ENCODE data around the gene VLDLR. TPM values are rescaled to one million over a fixed set of nuclear protein-coding genes. Genes with fewer than 3 reads are reported as not detected.
"Not testable (repeated sequence)": the region's sequence is repeated elsewhere in the genome, so short reads cannot be mapped to it uniquely, and the experiment has no call there.

VLDLR gene
- total RNA-seq, 1 donor from 2014 or later, result 106 TPM

GRCh38 chr9:2700909-2701550, 79.4 kb downstream of the VLDLR start:
- no peaks in the 10 kb centered on the region for H3K36me3 Mint-ChIP-seq (ENCODE audit: low read depth)
- DNase-seq (ENCODE audit: low spot score), result no peak
- no peaks in the 10 kb centered on the region for H3K9me3 Mint-ChIP-seq (ENCODE audit: low read depth)
- no peak for TF ChIP-seq CTCF (IDR thresholded peaks at IDR 0.05)
- no peak overlapping the region for H3K27ac Mint-ChIP-seq (ENCODE audit: unreplicated experiment)
- no peak overlapping the region for H3K4me3 Mint-ChIP-seq (ENCODE audit: unreplicated experiment)
- no peaks in the 10 kb centered on the region for H3K27me3 Mint-ChIP-seq (ENCODE audit: low read depth)
- H3K4me1 Mint-ChIP-seq (ENCODE audit: low read depth), result no peaks in the 10 kb centered on the region

GRCh38 chr9:2704504-2704903, 82.9 kb downstream of the VLDLR start:
- no peak overlapping the region for H3K27ac Mint-ChIP-seq (ENCODE audit: unreplicated experiment)
- H3K4me1 Mint-ChIP-seq (ENCODE audit: low read depth), result no peaks in the 10 kb centered on the region
- DNase-seq (ENCODE audit: low spot score), result no peak
- TF ChIP-seq CTCF (IDR thresholded peaks at IDR 0.05), result no peak
- no peaks in the 10 kb centered on the region for H3K27me3 Mint-ChIP-seq (ENCODE audit: low read depth)
- H3K9me3 Mint-ChIP-seq (ENCODE audit: low read depth), result peaks cover 6% of the 10 kb centered on the region
- no peak overlapping the region for H3K4me3 Mint-ChIP-seq (ENCODE audit: unreplicated experiment)
- no peaks in the 10 kb centered on the region for H3K36me3 Mint-ChIP-seq (ENCODE audit: low read depth)

- not testable (repeated sequence) for H3K27me3 Mint-ChIP-seq (ENCODE audit: low read depth); H3K4me3 Mint-ChIP-seq (ENCODE audit: unreplicated experiment); H3K4me1 Mint-ChIP-seq (ENCODE audit: low read depth); H3K36me3 Mint-ChIP-seq (ENCODE audit: low read depth); H3K9me3 Mint-ChIP-seq (ENCODE audit: low read depth); H3K27ac Mint-ChIP-seq (ENCODE audit: unreplicated experiment); DNase-seq (ENCODE audit: low spot score)
Measured at GRCh38 chr9:2707256-2707655, 85.7 kb downstream of the VLDLR start.

Other genes starting within 250 kb of the VLDLR start
- not detected in 3 replicates for gene KCNV2, start 95.7 kb downstream of the VLDLR start, total RNA-seq
- gene PUM3, start 222.3 kb downstream of the VLDLR start, total RNA-seq, result 34.5 to 59.0 TPM (median 38.4 TPM) in 3 replicates

Data from chondrocyte (in vitro differentiated cells).